ENCODE results near the gene SPEN.

DNA sequence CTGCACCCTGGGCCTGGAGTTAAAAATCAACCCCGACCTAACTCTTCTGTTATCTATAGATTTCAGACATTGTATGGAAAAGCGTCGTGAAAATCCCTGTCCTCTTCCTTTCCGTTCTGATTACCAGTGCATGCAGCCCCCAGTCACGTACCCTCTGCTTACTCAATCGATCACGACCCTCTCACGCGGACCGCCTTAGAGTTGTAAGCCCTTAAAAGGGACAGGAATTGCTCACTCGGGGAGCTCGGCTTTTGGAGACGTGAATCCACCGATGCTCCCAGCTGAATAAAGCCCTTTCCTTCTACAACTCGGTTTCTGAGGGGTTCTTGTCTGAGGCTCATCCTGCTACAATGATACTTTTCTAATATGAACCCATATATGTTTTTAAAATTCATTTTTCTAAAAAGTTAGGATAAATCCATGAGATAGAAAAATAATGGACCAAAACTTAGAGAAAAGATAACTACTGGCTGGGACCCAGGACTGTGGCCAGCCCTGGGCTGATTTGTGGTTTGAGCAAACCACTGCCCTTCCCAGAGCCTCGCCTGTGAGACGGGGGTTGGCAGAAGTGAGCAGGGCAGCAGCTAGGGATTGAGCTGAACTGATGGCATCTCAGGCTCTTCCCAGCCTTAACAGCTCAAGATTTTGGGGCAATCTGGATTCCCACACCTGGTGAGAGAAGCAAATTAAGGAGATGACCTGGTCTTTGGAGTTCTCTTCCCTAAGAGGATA lies 45.1 kb upstream of the SPEN start:
- no peak for TF ChIP-seq PBX3 (IDR thresholded peaks at IDR 0.05; ENCODE audit: insufficient replicate concordance, low read depth, low read length)
- TF ChIP-seq BMI1 (IDR thresholded peaks at IDR 0.05; ENCODE audit: borderline replicate concordance) = no peak
- no peak for TF ChIP-seq CTCF (IDR thresholded peaks at IDR 0.05 in 2 of 3, conservative IDR thresholded peaks at IDR 0.05 in 1 of 3; ENCODE audit: control insufficient read depth in 2 of 3, extremely low read depth in 1 of 3, insufficient read depth in 1 of 3, low read depth in 3 of 3, low read length in 3 of 3)
- TF ChIP-seq NR2C2 (IDR thresholded peaks at IDR 0.05; ENCODE audit: borderline replicate concordance, control insufficient read depth, insufficient read length, low read depth) = no peak
- TF ChIP-seq REST (IDR thresholded peaks at IDR 0.05; ENCODE audit: low read depth, low read length) = no peak
- TF ChIP-seq HDAC6 (IDR thresholded peaks at IDR 0.05; ENCODE audit: unreplicated experiment) = no peak
- no peak for TF ChIP-seq NFIC (IDR thresholded peaks at IDR 0.05; ENCODE audit: low read depth, low read length)
